Measurements from ENCODE around the gene SEMA4A.

Gene SEMA4A

GRCh38 chr1:156220226-156220625 is 66.8 kb downstream of the SEMA4A start:
- H3K4me3 ChIP-seq (replicated peaks in 1 of 2; ENCODE audit: low read depth in 2 of 2, low read length in 2 of 2): no peak overlapping the region
- DNase-seq (ENCODE audit: low read depth in 2 of 2): no peak

GRCh38 chr1:156221986-156222692 is 68.8 kb downstream of the SEMA4A start:
- H3K4me3 ChIP-seq (replicated peaks in 1 of 2; ENCODE audit: low read depth in 2 of 2, low read length in 2 of 2): no peak overlapping the region
- no peak for DNase-seq (ENCODE audit: low read depth in 2 of 2)
- TF ChIP-seq CTCF (IDR thresholded peaks at IDR 0.05; ENCODE audit: low read depth, low read length): no peak

More at GRCh38 chr1:156220226-156220625, 66.8 kb downstream of the SEMA4A start:
- no peak for TF ChIP-seq CTCF (IDR thresholded peaks at IDR 0.05; ENCODE audit: low read depth, low read length)

- H3K4me3 ChIP-seq (replicated peaks in 1 of 2; ENCODE audit: low read depth in 2 of 2, low read length in 2 of 2): no peak overlapping the region
- TF ChIP-seq CTCF (IDR thresholded peaks at IDR 0.05; ENCODE audit: low read depth, low read length): no peak
- DNase-seq (ENCODE audit: low read depth in 2 of 2): no peak
These were observed 72.3 kb downstream of the SEMA4A start for GRCh38 chr1:156225677-156226014.

GRCh38 chr1:156226116-156226538 is 72.7 kb downstream of the SEMA4A start:
- TF ChIP-seq CTCF (IDR thresholded peaks at IDR 0.05; ENCODE audit: low read depth, low read length): no peak
- H3K4me3 ChIP-seq (replicated peaks in 1 of 2; ENCODE audit: low read depth in 2 of 2, low read length in 2 of 2): no peak overlapping the region
- no peak for DNase-seq (ENCODE audit: low read depth in 2 of 2)

- no peak for TF ChIP-seq CTCF (IDR thresholded peaks at IDR 0.05; ENCODE audit: low read depth, low read length)
- no peak for DNase-seq (ENCODE audit: low read depth in 2 of 2)
- no peak overlapping the region for H3K4me3 ChIP-seq (replicated peaks in 1 of 2; ENCODE audit: low read depth in 2 of 2, low read length in 2 of 2)
These were observed 73.4 kb downstream of the SEMA4A start for GRCh38 chr1:156226782-156227181.

Data from cardiac fibroblast (primary cell).